Measurements from ENCODE around the gene ARHGAP30. TPM values are rescaled to one million over a fixed set of nuclear protein-coding genes. Genes with fewer than 3 reads are reported as not detected.

ARHGAP30 gene
- total RNA-seq, 2 experiments from 2014 or later: 125 to 165 TPM

- ATAC-seq: no peak
- H3K36me3 Mint-ChIP-seq (ENCODE audit: low read depth): no peaks in the 10 kb centered on the region
- H3K27me3 Mint-ChIP-seq: no peaks in the 10 kb centered on the region
- intact Hi-C loops (cut with DNase I, micrococcal nuclease): no loop called here
- DNase-seq: no peak
- H3K27ac Mint-ChIP-seq: no peak overlapping the region
- peaks cover 39% of the 10 kb centered on the region for H3K4me1 Mint-ChIP-seq
- ChIA-PET POLR2A (no interaction called here), CTCF (interaction anchor here (0.6 kb wide), 2 partner anchors 48 to 55 kb away, joined by 3 read pairs; no protein-coding TSS in a partner anchor)
- H3K4me3 Mint-ChIP-seq: no peak overlapping the region
- H3K9me3 Mint-ChIP-seq (ENCODE audit: low read depth): no peaks in the 10 kb centered on the region
These were observed 20.2 kb upstream of the ARHGAP30 start for GRCh38 chr1:161089938-161090337.

GRCh38 chr1:161089251-161089924 is 19.7 kb upstream of the ARHGAP30 start, which contains the start of gene NECTIN4:
Gene NECTIN4 (minus strand): TSS chr1:161089558. CDS start chr1:161089296, 262 bp downstream.
- Mint-ChIP-seq H3K4me3 (no peak within 1 kb of the TSS), H3K27me3 (no peaks in the 10 kb centered on the region), H3K36me3 (ENCODE audit: low read depth) (no peaks in the 10 kb centered on the region), H3K4me1 (peaks cover 39% of the 10 kb centered on the region), H3K27ac (no peak within 1 kb of the TSS), H3K9me3 (ENCODE audit: low read depth) (no peaks in the 10 kb centered on the region)
- ATAC-seq (no peak), DNase-seq (no peak)
- intact Hi-C loops (cut with DNase I, micrococcal nuclease): no loop called here
- ChIA-PET CTCF (no interaction called here), POLR2A (no interaction called here)

- Mint-ChIP-seq H3K9me3 (ENCODE audit: low read depth) (no peaks in the 10 kb centered on the region), H3K27ac (no peak overlapping the region), H3K27me3 (no peaks in the 10 kb centered on the region), H3K36me3 (ENCODE audit: low read depth) (no peaks in the 10 kb centered on the region), H3K4me3 (no peak overlapping the region), H3K4me1 (peaks cover 36% of the 10 kb centered on the region)
- intact Hi-C loops (cut with DNase I, micrococcal nuclease): no loop called here
- no peak for DNase-seq
- ChIA-PET CTCF (interaction anchor here (1.0 kb wide), 1 partner anchor 313 kb away, joined by 3 read pairs; no protein-coding TSS in a partner anchor), POLR2A (no interaction called here)
- ATAC-seq: no peak
These were observed 19.0 kb upstream of the ARHGAP30 start for GRCh38 chr1:161088587-161089110.

- CTCF ChIA-PET: interaction anchor here (0.6 kb wide), 1 partner anchor 14 kb away, joined by 3 read pairs; no protein-coding TSS in a partner anchor
- Mint-ChIP-seq H3K4me3 (no peak overlapping the region), H3K27ac (no peak overlapping the region), H3K27me3 (no peaks in the 10 kb centered on the region), H3K36me3 (ENCODE audit: low read depth) (no peaks in the 10 kb centered on the region), H3K9me3 (ENCODE audit: low read depth) (no peaks in the 10 kb centered on the region), H3K4me1 (peaks cover 15% of the 10 kb centered on the region)
- DNase-seq: no peak
- ATAC-seq: no peak
- intact Hi-C loops (cut with DNase I, micrococcal nuclease): no loop called here
- POLR2A ChIA-PET: no interaction called here
These were observed 16.8 kb upstream of the ARHGAP30 start for GRCh38 chr1:161086457-161086856.

- Mint-ChIP-seq H3K27me3 (no peaks in the 10 kb centered on the region), H3K4me1 (peaks cover 3% of the 10 kb centered on the region), H3K36me3 (ENCODE audit: low read depth) (no peaks in the 10 kb centered on the region), H3K27ac (no peak overlapping the region), H3K4me3 (no peak overlapping the region), H3K9me3 (ENCODE audit: low read depth) (no peaks in the 10 kb centered on the region)
- no peak for ATAC-seq
- DNase-seq: no peak
- ChIA-PET POLR2A (no interaction called here), CTCF (interaction anchor here (0.8 to 2.8 kb wide), 2 partner anchors 12 to 134 kb away, joined by 3 to 13 read pairs; partner anchors contain the start of gene KLHDC9)
- intact Hi-C loops (cut with DNase I, micrococcal nuclease): no loop called here
These were observed 15.5 kb upstream of the ARHGAP30 start for GRCh38 chr1:161085165-161085564.

GRCh38 chr1:161084597-161084988 is 14.9 kb upstream of the ARHGAP30 start:
- H3K4me3 Mint-ChIP-seq: no peak overlapping the region
- no peak overlapping the region for H3K27ac Mint-ChIP-seq
- H3K4me1 Mint-ChIP-seq: peaks cover 3% of the 10 kb centered on the region
- intact Hi-C loops (cut with DNase I, micrococcal nuclease): no loop called here
- H3K27me3 Mint-ChIP-seq: no peaks in the 10 kb centered on the region
- ChIA-PET CTCF (interaction anchor here (0.6 to 2.8 kb wide), 2 partner anchors 13 to 20 kb away, joined by 3 to 13 read pairs; partner anchors contain the start of gene KLHDC9), POLR2A (no interaction called here)
- H3K36me3 Mint-ChIP-seq (ENCODE audit: low read depth): no peaks in the 10 kb centered on the region
- ATAC-seq (no peak), DNase-seq (no peak)
- no peaks in the 10 kb centered on the region for H3K9me3 Mint-ChIP-seq (ENCODE audit: low read depth)

GRCh38 chr1:161083748-161084596 is 14.3 kb upstream of the ARHGAP30 start:
- Mint-ChIP-seq H3K9me3 (ENCODE audit: low read depth) (no peaks in the 10 kb centered on the region), H3K27ac (no peak overlapping the region)

GRCh38 chr1:161082996-161083747 is 13.5 kb upstream of the ARHGAP30 start:
- Mint-ChIP-seq H3K36me3 (ENCODE audit: low read depth) (no peaks in the 10 kb centered on the region), H3K9me3 (ENCODE audit: low read depth) (no peaks in the 10 kb centered on the region), H3K27ac (no peak overlapping the region), H3K27me3 (peaks cover 2% of the 10 kb centered on the region), H3K4me1 (no peaks in the 10 kb centered on the region), H3K4me3 (no peak overlapping the region)
- ChIA-PET CTCF (interaction anchor here (1.5 to 2.8 kb wide), 2 partner anchors 13 to 14 kb away, joined by 3 to 13 read pairs; partner anchors contain the start of genes ARHGAP30 and KLHDC9), POLR2A (no interaction called here)
- peak; percentile 67 for ATAC-seq
- DNase-seq: no peak
- intact Hi-C loops (cut with DNase I, micrococcal nuclease): no loop called here

More at GRCh38 chr1:161083748-161084596, 14.3 kb upstream of the ARHGAP30 start:
- peaks cover 2% of the 10 kb centered on the region for H3K4me1 Mint-ChIP-seq
- POLR2A ChIA-PET: no interaction called here
- ATAC-seq (no peak), DNase-seq (no peak)
- H3K4me3 Mint-ChIP-seq: no peak overlapping the region
- intact Hi-C loops (cut with DNase I, micrococcal nuclease): no loop called here
- CTCF ChIA-PET: interaction anchor here (0.6 to 2.8 kb wide), 2 partner anchors 13 to 20 kb away, joined by 3 to 13 read pairs; partner anchors contain the start of gene KLHDC9
- H3K27me3 Mint-ChIP-seq: peaks cover 2% of the 10 kb centered on the region
- no peaks in the 10 kb centered on the region for H3K36me3 Mint-ChIP-seq (ENCODE audit: low read depth)

GRCh38 chr1:161082483-161082882 is 12.8 kb upstream of the ARHGAP30 start:
- ATAC-seq (no peak), DNase-seq (no peak)
- Mint-ChIP-seq H3K27ac (no peak overlapping the region), H3K4me1 (no peaks in the 10 kb centered on the region), H3K9me3 (ENCODE audit: low read depth) (no peaks in the 10 kb centered on the region), H3K27me3 (peaks cover 2% of the 10 kb centered on the region), H3K4me3 (no peak overlapping the region), H3K36me3 (ENCODE audit: low read depth) (no peaks in the 10 kb centered on the region)
- CTCF ChIA-PET: interaction anchor here (0.7 to 2.8 kb wide), 3 partner anchors 13 to 245 kb away, joined by 3 to 13 read pairs (median 4); partner anchors contain the start of genes ARHGAP30 and KLHDC9
- POLR2A ChIA-PET: no interaction called here
- intact Hi-C loops (cut with DNase I, micrococcal nuclease): no loop called here

- H3K27me3 Mint-ChIP-seq: peaks cover 2% of the 10 kb centered on the region
- DNase-seq (no peak), ATAC-seq (no peak)
- no peak overlapping the region for H3K4me3 Mint-ChIP-seq
- CTCF ChIA-PET: interaction anchor here (0.6 to 3.7 kb wide), 3 partner anchors 13 to 53 kb away, joined by 3 to 21 read pairs (median 3); partner anchors contain the start of gene KLHDC9
- intact Hi-C loops (cut with DNase I, micrococcal nuclease): no loop called here
- POLR2A ChIA-PET: no interaction called here
- H3K4me1 Mint-ChIP-seq: no peaks in the 10 kb centered on the region
- peak overlapping the region; percentile 1 for H3K27ac Mint-ChIP-seq
- H3K36me3 Mint-ChIP-seq (ENCODE audit: low read depth): no peaks in the 10 kb centered on the region
- H3K9me3 Mint-ChIP-seq (ENCODE audit: low read depth): no peaks in the 10 kb centered on the region
These were observed 11.8 kb upstream of the ARHGAP30 start for GRCh38 chr1:161081519-161081918.
